ENCODE data around the gene BNIPL. TPM values are rescaled to one million over a fixed set of nuclear protein-coding genes. Genes with fewer than 3 reads are reported as not detected.

BNIPL gene
- total and polyA plus RNA-seq, 2 of the 8 experiments (the other 6 are each of a cell fraction or from before 2014, with no cell fraction given): 2.4 to 3.3 TPM

GRCh38 chr1:151056149-151056548, 19.8 kb downstream of the BNIPL start (continued):
- TF ChIP-seq CHD7 (IDR thresholded peaks at IDR 0.05; ENCODE audit: insufficient replicate concordance, low read length) (no peak), SIRT6 (IDR thresholded peaks at IDR 0.05; ENCODE audit: low read length) (no peak), POLR2A (IDR thresholded peaks at IDR 0.05; ENCODE audit: control extremely low read depth in 1 of 2, low read depth in 2 of 2, low read length in 2 of 2) (no peak), SP4 (IDR thresholded peaks at IDR 0.05; ENCODE audit: low read length) (no peak), E2F6 (IDR thresholded peaks at IDR 0.05) (no peak), RBBP5 (IDR thresholded peaks at IDR 0.05; ENCODE audit: borderline replicate concordance, low read depth, low read length) (no peak), CHD1 (IDR thresholded peaks at IDR 0.05; ENCODE audit: low read depth, low read length) (no peak), KDM1A (IDR thresholded peaks at IDR 0.05; ENCODE audit: borderline replicate concordance, low read length) (no peak), BACH1 (IDR thresholded peaks at IDR 0.05; ENCODE audit: low read length) (no peak)

Data from H1 (cell line).